Stimulated activated naive CD8-positive, alpha-beta T cell treated with anti-CD3 and anti-CD28 coated beads, Interleukin-15, Interleukin-2, amounts not matched to agents 100 U/mL and 50 U/mL, for 24 hours (primary cell): ENCODE data around the gene HEXD.
"Not testable (repeated sequence)": the region's sequence is repeated elsewhere in the genome, so short reads cannot be mapped to it uniquely, and the experiment has no call there.

Experiments
- ATAC-seq: fragments of 150-1000 bp; cut with Tn5 transposase; one replicate; pipeline ENCODE4 v1.10.0; 2021
- DNase-seq: peaks from one replicate; pipeline ENCODE4 v3.0.0; 2021

The HEXD gene

DNA sequence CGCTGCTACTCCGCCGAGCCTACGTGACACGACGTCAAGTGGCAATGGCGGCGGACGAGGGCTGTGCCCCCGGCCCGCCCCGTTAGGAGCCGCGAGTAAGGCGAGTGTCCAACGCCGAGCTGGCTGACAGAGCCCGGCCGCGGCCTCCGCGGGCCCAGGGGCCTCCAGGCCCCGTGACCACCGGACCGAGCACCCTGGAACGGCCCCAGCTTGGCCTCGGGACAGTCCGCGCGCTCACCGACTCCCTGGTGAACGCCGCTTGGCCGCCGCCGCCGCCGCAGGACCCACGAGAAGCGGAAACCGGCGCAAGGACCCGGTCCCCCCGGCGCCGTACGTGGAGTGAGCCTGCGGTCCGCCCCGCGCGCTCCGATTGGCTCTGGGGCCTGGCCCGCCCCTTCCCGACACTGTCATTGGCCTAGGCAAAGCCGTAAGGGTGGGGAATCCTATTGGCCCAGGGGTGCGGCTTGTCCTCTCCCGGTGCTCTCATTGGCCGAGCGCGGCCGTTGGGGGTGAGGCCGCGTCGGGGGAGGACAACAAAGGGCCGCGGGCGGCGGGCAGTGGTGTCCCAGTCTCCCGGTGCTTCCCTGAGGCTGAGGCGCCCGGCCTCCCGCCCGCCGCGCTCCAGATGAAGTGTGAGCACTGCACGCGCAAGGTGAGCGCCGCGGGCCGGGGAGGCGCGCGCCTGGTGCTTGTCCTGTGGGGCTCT lies 40.2 kb downstream of the HEXD start, which contains the start of gene NARF:
NARF (plus strand) TSS at position 563 of the 706 bp plus-strand sequence; CDS start at position 626, 63 bp downstream.
- peak; percentile 100 for ATAC-seq
- DNase-seq: peak; percentile 96

DNA sequence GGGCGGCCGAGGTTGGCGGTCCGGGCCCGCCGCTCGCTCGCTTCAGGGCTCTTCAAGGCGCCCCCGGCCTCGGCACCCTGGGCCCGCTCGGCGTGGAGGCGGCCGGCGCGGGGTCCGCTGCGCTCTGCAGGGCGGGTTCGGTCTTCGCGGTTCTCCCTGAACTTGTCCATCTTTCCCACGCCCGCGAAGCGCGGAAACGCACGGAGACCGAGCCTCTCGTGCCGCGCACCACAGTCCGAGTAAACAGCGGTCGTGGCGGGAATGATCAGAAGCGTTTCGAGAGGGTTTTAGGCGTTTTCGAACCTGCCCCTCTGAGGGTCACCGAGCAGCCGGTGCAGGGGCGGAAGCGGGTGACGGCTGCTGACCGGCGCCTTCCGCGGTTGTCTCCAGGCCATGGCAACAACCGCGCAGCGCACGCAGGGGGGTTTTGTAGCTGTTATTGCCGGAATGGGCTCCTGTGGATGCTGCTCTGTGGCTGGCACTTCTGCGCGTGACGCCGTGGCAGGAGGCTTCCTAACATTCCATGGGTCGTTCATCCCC lies 40.8 kb downstream of the HEXD start:
- DNase-seq: peak; percentile 46
- ATAC-seq: no peak

GRCh38 chr17:82459936-82460335 lies 41.8 kb downstream of the HEXD start:
- ATAC-seq, DNase-seq: not testable (repeated sequence)

DNA sequence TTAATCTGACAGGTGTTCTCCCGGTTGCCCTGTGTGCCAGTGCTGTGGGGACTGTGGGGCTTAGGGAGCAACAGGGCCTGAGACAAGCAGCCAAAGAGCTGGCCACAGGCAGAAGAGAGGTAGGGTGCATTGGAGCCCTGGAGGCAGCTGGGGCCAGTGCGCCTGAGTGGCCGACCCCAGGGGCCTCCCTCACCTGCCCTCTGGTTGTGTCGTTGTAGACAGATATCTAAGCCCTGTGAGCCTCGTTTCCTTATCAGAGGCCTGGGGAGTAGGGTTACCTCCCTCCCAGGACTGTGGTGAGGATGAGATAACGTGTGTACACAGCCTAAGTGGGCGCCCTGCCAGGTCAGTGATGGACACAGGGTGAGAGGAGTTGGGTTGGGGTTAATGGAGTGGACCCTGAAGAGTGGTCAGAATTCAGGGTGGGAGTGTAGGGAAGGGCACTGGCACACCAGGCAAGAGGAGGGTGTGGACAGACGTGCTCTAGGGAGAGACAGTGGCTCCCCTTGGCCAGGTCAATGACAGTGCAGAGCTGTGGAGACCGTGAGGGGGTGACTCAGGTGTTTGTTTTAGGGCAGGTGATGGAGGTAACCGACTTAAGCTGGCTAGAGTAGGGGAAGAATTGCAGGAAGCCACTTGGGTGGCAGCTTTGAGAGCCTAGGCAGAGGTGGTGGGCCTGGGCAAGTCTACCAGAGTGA lies 43.8 kb downstream of the HEXD start:
- ATAC-seq: no peak

GRCh38 chr17:82463391-82463790 lies 45.2 kb downstream of the HEXD start:
- DNase-seq: no peak
- no peak for ATAC-seq

More for the DNA sequence above, 43.8 kb downstream of the HEXD start:
- no peak for DNase-seq

DNA sequence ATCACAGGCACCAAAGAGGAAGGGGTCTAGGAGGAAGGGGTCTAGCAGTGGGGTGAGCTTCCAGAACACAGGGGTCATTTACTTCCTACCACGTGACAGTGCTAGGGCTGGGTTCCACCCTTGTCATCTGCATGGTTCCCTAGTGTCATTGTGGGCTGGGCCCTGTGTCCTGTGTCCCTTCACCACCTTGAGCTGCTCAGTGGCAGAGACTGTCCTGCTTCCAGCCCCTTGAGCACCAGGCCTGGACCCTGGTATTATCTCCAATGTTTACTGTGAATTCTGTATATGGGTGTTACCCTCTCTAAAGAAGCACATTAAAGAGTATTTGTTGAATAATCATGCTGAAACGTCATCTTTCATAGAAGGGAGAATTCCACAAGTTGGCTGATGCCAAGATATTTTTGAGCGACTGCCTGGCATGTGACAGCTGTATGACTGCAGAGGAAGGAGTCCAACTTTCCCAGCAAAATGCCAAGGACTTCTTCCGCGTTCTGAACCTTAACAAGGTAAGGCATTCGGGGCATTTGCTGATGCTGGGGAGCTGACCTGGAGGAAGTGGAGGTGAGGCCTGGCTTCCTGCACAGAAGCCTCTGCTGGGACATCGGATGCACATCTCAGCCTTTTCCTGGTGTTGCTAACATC lies 45.9 kb downstream of the HEXD start:
- no peak for ATAC-seq

DNA sequence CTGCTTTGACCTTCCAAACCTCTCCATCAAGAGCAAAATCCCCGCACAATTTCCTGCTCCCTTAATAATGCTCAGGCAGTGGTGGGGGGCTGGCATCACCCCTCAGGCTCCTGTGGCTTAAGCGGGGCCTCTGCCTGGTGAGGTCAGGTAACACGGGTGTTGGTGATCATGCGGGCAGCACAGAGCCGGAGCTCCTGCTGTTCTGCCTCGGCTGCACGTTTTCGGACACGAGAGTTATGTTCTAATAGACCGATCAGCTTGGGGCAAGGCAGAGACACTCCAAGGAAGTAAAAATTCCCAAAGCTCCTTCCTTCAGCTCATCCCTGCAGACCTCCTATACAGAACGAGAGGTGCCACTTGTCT lies 46.4 kb downstream of the HEXD start:
- no peak for ATAC-seq
- no peak for DNase-seq

More for the DNA sequence above, 45.9 kb downstream of the HEXD start:
- no peak for DNase-seq

DNA sequence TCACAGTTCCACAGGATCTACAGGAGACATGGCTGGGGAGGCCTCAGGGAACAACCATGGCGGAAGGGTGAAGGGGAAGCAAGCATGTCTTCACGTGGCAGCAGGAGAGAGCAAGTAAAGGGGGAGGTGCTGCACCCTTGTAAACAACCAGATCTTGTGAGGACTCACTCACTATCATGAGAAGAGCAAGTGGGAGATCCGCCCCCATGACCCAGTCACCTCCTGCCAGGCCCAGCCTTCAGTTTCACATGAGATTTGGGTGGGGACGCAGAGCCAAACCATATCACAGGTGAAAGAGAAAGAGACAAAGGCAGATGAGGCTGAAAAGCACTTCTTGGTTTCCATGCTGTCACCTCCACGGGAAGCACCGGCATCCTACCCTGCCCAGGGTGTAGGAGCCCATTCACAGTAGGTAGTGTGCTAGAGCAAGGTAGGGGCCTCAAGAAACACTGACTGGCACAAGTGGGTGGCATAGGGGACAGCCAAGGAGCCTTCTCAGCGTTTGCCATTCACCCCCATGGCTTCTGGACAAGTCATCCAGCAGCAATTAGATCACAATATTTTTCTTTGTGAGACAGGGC lies 47.0 kb downstream of the HEXD start:
- DNase-seq (no peak), ATAC-seq (no peak)

DNA sequence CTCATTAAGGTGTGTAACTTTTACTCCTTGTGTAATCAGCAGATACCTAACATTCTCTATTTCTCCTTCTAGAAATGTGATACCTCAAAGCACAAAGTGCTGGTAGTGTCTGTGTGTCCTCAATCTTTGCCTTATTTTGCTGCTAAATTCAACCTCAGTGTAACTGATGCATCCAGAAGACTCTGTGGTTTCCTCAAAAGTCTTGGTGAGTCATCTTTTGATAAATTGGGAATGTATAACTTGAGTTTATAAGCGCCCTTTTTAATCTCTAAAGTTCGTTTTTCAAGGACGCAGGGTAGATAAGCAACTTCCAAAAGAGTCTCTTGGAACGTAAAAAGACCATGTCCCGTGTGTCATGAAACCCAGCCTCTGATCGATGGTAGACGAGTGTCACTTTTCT lies 50.5 kb downstream of the HEXD start:
- DNase-seq (no peak), ATAC-seq (no peak)

DNA sequence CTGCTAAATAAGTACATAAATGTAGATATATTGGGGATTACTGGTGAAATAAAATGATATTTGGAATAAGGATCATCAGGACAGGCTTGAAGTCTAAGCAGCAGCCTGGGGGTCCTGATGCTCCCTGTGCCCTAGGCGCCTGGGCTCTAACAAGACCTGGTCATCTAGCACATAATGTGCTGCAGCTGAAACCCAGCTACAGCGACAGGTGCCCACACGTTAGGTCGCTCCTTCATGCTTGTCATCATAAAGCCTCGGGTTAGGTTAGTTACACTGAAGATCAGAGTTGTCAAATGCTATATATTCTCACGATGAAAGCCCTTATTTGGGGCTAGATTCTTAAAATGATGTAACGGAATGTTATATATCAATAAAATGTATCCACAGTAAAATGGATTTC lies 51.9 kb downstream of the HEXD start:
- DNase-seq (no peak), ATAC-seq (no peak)

DNA sequence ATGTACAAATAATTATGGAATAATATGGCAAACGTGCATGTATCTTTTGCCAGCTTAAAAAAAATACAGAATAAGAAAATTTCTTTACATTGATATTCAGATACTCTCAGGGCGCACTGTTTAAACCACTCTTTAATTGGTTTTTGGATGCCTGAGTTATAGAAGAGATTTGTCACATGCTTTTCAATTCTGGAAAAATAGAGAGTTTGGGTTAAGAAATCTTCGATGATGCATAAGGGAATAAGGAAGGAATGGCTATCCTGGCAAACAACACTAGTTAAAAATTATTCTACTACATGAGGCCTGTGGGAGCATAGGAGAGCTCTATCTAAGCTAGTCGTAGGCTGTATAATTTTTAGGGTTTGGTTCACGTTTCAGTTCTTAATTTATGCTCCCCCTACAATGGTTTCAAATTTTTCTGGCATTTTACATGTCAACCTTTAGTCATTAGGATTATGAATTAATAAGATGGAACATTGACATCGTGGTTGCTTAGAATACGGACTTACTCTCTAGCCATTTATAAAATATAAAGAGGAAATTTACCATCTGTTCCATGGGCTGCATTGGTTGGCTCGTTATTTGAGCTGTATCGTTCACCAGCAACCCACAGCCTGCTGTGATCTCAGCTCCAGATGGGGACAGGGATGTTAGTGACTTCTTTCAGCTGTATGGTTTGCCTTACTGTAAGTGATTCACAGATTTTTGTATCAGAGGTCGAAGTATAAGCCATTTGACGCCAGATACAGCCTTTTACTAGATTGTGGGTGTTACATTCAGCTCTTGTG lies 56.3 kb downstream of the HEXD start:
- DNase-seq (no peak), ATAC-seq (no peak)

DNA sequence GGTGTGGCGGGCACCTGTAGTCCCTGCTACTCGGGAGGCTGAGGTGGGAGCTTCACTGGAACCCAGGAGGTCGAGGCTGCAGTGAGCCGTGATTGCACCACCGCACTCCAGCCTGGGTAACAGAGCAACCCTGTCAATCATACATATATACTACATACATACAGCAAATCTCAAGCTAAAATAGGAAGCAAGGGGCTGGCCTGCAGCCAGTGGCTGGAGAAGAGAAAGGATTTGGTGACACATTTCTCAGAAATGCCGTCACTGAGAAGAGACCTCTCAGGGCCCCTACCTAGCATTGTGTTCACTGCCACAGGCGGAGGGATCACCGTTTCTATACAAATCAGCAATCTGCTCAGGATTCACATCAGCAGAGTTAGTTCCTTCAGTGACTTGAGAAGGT lies 57.3 kb downstream of the HEXD start:
- DNase-seq: no peak
- no peak for ATAC-seq

- DNase-seq: no peak
- no peak for ATAC-seq
Measured at GRCh38 chr17:82477934-82478333, 59.8 kb downstream of the HEXD start.

DNA sequence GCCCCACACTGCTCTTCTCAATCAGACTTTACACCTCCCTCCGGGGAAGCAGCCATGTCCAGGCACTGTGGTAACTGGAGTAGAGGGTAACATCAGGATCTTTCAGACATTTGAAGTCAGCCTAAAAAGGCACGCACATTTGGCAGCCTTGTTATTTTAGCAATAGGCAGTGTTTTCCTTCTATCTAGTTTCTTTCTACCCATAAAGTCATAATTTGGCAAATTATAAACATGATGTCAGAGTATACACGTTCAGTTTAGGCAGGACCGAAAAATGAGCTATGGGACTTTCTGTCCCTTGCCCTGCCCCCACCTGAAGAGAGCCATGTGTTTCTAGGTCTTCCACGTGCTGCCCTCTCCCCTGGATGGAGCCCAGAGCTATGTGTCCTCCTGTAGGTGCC lies 61.5 kb downstream of the HEXD start:
- ATAC-seq (no peak), DNase-seq (no peak)

DNA sequence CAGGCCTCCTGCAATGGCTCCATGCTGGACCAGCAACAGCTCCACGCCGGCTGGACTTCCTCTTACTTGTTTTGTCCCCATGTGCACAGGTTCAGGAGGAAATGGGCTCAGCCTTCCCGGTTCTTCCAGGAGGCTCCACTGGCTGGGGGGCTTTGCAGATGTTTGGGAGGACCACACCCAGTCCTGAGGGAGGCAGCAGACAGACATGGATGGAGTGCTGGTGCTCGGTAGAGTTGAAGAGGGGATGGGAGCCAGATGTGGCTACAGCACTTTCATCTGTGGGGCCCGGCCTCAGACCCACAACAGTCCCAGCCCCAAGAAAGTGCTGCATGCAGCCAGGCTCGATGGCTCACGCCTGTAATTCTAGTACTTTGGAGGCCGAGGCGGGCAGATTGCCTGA lies 62.2 kb downstream of the HEXD start:
- no peak for DNase-seq
- no peak for ATAC-seq

DNA sequence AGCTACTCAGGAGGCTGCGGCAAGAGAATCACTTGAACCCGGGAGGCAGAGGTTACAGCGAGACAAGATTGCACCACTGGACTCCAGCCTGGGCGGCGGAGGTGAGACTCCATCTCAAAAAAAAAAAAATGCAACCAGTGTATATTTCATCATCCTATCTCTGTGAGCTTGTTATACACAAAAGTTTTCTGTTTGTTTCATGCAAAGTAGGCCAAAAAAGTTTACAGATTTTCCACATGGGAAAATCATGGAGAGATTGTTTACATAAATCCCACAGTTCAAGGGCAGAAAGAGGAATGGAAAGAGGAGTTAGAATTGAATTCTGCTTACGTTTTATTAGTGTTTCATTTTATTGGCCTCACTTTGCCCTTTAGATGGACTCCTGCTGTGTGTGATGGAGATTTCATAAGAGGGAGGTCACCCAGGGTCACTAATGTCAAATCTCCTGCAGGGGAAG lies 65.1 kb downstream of the HEXD start:
- DNase-seq (no peak), ATAC-seq (no peak)

- DNase-seq: no peak
- ATAC-seq: no peak
Measured at GRCh38 chr17:82483836-82484235, 65.7 kb downstream of the HEXD start.

DNA sequence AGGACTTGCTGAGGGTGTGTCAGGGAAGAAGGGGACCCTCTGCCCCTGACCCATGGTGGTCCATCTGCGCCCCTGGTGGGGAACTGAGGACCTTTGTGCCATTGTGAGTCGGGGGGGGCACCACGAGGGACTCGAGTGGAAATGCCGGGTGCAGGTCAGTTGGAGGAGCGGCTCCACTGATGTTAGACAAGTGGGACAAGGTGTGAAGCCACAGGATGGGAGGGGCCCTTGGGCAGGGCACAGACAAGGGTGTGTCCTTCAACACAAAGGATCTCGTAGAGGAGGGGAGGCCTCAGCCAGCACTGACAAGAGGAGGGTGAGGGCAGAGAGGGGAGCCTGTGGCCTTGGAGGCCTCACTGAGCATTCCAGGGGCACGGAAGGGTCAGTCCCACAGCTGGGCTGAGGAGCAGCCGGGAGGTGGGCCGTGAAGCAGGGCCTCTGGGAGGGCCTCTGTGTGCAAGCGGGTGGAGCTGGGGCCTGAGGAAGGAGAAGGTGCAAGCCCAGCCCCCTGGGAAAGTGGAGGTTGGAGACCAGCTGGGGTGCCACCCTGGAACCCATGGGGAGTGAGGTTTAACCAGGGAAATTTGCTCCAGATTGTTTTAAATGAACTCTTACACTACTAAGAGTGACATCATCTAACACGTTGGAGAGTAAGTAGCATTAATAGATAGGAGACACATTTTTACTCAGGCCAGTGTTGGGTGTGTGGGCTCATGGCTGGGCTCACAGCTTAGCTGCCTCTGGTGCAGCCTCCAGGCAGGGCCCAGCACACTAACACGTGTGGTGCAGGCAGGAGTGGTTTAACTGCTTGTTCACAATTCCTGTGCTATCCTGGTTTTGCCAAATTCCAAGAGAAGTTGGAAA lies 68.3 kb downstream of the HEXD start:
- ATAC-seq: no peak
- DNase-seq: no peak

DNA sequence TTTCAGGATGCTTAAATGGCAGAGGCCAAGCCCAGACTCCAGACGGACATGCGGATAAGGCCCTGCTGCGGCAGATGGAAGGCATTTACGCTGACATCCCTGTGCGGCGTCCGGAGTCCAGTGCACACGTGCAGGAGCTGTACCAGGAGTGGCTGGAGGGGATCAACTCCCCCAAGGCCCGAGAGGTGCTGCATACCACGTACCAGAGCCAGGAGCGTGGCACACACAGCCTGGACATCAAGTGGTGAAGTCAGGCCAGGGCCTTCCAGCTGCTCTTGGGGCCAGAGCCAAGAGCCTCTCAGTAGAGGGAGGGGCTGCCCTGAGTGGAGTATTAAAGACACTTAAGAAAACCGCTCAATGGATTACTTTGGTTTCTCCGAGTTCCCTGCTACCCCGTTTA lies 69.8 kb downstream of the HEXD start:
- DNase-seq: no peak
- no peak for ATAC-seq

DNA sequence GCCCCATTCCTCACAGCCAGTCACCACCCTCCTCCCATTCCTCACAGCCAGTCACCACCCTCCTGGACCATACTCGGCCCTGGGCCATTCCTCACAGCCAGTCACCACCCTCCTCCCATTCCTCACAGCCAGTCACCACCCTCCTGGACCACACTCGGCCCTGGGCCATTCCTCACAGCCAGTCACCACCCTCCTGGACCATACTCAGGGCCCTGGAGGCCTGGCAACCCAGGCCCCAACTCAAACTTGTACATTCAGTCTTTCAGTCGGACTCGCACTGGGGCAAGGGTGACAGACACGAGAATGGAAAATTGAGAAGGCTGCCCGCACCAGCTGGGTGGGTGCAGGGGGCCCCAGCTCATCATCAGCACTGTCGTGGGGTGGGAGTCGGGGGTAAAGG lies 71.0 kb downstream of the HEXD start:
- DNase-seq: no peak
- no peak for ATAC-seq
